Brain microvascular endothelial cell (primary cell): ENCODE data around the gene FKRP.
A peak's percentile ranks its signal among the peaks of the same experiment; 100 is the strongest.

ENCODE experiments used
- DNase-seq: peaks from one replicate; pipeline ENCODE4 v3.0.0-alpha.2; 2020
- H3K27ac ChIP-seq: fragments of 250-450 bp; sonication (Bioruptor Pico); 2 replicates; pipeline ENCODE4 v1.5.1; 2020; ENCODE audit warnings: mild to moderate bottlenecking, moderate library complexity
- H3K27me3 ChIP-seq: fragments of 250-450 bp; sonication (Bioruptor Pico); replicated peaks from 2 replicates; pipeline ENCODE4 v1.5.1; 2020; ENCODE audit warnings: mild to moderate bottlenecking
- H3K36me3 ChIP-seq: fragments of 250-450 bp; sonication (Bioruptor Pico); replicated peaks from 2 replicates; pipeline ENCODE4 v1.5.1; 2020; ENCODE audit warnings: mild to moderate bottlenecking
- H3K4me3 ChIP-seq: 2 replicates; pipeline ENCODE4 v1.5.1; 2011; ENCODE audit warnings: low read depth, mild to moderate bottlenecking, control low read depth, low read length, moderate library complexity
- in situ Hi-C: cut with HindIII; loops from 2 replicates; pipeline ENCODE4 v1.10.0; 2017; ENCODE audit warnings: low sequenced_read_pairs, low pct_ligation_motif_present
- TF ChIP-seq, protein P1 (sequence below): IDR thresholded peaks from 2 replicates; pipeline ENCODE4 v1.5.1; 2011; ENCODE audit warnings: low read depth, mild to moderate bottlenecking, moderate library complexity, low read length, control low read depth, inconsistent platforms; ENCODE audit errors: missing control alignments

Gene FKRP, protein sequence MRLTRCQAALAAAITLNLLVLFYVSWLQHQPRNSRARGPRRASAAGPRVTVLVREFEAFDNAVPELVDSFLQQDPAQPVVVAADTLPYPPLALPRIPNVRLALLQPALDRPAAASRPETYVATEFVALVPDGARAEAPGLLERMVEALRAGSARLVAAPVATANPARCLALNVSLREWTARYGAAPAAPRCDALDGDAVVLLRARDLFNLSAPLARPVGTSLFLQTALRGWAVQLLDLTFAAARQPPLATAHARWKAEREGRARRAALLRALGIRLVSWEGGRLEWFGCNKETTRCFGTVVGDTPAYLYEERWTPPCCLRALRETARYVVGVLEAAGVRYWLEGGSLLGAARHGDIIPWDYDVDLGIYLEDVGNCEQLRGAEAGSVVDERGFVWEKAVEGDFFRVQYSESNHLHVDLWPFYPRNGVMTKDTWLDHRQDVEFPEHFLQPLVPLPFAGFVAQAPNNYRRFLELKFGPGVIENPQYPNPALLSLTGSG

DNA sequence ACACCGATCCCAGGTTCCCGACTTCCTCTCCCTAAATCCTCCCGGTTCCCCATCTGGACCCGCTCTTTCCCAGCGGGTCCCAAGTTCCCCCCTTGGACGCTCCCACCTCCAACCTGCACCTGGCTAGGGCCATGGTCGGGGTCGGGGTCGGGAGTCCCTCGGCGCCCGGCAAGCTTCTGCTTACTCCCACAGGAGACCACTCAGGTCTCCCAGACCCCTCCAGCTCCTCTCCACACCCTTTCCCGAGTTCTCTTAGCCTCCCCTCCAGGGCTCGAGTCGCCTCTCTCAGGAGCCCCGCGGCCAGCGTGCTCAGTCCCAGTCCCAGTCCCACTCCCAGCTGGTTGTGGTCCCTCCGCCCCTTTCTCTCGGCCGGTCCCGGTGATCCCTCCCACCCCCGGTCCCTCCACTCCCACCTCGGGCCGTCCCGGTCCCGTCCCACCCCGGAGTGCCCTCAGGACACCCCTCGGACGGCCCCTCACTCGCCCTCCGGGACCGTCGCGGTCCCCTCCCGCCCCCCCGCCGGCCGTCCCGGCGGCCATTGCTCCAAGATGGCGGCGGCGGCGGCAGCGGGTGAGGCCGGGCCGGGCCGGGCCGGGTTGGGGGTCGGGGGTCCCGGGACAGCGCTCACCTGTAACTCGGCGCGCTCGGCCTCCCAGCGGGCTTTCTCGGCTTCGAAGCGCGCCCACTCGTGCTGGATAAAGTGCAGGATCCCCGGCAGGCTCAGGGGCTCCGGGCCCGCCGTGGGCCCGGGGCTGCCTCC, at the start of gene FKRP:
Gene FKRP, plus strand, starts transcription at position 537 of the 760 bp plus-strand sequence. CDS start 9,394 bp downstream, outside the sequence.
- TF ChIP-seq, protein P1, sequence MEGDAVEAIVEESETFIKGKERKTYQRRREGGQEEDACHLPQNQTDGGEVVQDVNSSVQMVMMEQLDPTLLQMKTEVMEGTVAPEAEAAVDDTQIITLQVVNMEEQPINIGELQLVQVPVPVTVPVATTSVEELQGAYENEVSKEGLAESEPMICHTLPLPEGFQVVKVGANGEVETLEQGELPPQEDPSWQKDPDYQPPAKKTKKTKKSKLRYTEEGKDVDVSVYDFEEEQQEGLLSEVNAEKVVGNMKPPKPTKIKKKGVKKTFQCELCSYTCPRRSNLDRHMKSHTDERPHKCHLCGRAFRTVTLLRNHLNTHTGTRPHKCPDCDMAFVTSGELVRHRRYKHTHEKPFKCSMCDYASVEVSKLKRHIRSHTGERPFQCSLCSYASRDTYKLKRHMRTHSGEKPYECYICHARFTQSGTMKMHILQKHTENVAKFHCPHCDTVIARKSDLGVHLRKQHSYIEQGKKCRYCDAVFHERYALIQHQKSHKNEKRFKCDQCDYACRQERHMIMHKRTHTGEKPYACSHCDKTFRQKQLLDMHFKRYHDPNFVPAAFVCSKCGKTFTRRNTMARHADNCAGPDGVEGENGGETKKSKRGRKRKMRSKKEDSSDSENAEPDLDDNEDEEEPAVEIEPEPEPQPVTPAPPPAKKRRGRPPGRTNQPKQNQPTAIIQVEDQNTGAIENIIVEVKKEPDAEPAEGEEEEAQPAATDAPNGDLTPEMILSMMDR: no peak
- Histone ChIP-seq H3K36me3 (peaks cover 13% of the 10 kb centered on the region), H3K27ac (peak within 1 kb of the TSS; percentile 83), H3K27me3 (no peaks in the 10 kb centered on the region), H3K4me3 (peak within 1 kb of the TSS; percentile 74)
- in situ Hi-C loops: no loop called here
- DNase-seq: no peak

DNA sequence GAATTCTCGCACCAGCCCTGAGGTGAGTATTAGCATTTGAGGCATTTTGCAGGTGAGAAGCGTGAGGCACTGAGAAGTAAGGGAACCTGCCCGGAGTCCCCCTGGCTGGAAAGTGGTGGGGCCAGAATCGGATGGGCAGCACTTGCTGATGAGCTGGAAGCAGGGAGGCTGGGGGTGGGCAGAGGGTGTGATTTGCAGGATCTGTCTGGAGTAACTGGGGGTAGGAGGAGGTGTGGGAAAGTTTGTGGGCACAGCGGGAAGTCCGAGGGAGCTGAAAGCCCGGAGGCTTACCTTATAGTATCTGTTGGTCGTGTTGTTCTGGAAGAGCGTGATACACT, 49.0 kb upstream of the FKRP start:
- peaks cover 79% of the 10 kb centered on the region for H3K36me3 ChIP-seq
- TF ChIP-seq, protein P1: no peak
- H3K4me3 ChIP-seq: no peak overlapping the region
- no peak for DNase-seq
- H3K27me3 ChIP-seq: no peaks in the 10 kb centered on the region
- in situ Hi-C loops: no loop called here
- H3K27ac ChIP-seq: no peak overlapping the region

DNA sequence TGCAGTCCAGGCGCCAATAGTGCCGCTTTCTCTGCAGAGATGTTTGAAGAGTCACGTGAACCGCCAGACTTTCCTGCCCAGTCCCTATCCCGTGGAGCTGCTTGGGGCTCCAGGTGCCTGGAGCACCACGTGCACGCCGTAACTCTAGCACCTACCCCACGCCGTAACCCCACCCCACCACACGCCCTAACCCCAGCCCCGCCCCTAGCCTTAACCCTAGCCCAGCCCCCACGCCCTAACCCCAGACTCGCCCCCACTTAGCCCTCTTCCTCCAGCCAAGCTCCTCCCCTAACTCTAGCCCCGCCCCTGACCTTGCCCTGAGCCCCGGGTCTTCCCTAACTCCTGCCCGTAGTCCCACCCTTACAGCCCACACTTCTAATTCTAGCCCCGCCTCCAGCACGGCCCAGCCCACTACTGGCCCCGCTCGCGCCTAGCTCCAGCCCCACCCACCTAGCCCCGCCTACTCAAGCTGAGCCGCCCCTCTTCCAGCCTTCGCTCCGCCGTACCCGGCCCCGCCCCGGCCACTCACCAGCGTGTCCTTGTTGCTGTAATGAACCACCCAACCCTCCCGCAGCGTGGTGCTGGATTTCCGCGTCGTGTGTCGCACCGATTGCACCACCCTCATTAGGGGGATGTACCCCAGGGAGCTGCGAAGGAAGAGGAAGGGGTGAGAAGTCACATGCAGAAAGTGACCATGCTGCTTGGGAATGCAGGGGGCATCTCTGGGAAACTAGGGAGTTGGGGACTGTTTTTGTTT, 48.5 kb upstream of the FKRP start:
- Histone ChIP-seq H3K36me3 (peaks cover 78% of the 10 kb centered on the region), H3K27ac (no peak overlapping the region), H3K4me3 (peak overlapping the region; percentile 35), H3K27me3 (no peaks in the 10 kb centered on the region)
- in situ Hi-C loops: no loop called here
- TF ChIP-seq, protein P1: no peak
- peak; percentile 73 for DNase-seq

DNA sequence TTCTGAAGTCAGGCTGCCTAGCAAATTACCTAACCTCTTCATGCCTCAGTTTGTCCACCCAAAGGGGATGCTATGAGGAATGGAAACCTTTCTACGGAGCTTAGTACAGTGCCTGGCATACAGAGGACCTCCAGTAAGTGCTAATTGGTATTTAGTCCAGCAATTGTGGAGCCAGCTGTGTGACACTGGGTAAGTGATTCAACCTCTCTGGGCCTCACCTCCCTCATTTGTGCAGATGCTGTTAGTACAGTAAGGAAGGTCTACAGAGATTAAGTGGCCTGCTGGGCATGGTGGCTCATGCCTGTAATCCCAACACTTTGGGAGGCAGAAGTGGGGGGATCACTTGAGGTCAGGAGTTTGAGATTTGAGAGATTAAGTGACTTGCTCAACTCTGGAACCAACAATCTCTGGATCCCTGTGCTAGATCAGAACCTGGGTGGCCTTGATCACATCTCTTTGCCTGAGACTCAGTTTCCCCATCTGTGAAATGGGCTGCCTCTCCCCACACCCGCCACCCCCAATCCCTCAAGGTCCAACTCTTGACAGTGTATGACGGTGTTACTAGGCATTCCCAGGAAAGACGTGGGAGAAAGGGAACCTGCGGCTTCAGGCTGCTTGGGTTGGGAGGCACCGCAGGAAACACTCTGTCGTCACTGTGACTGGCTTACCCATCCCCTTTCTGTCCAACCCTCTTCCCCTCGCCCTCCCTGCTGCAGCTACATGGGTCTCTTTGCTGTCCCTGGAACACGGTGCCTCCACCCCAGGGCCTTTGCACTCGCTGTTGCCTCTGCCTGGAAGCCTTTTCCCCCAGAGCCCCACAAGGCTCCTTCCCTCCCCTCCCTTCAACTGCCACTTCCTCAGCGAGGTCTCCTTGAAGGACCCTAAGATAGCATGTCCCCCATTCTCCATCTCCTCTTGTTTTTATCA, 47.2 kb upstream of the FKRP start:
- no peak overlapping the region for H3K27ac ChIP-seq
- H3K27me3 ChIP-seq: no peaks in the 10 kb centered on the region
- H3K4me3 ChIP-seq: no peak overlapping the region
- no peak for DNase-seq
- in situ Hi-C loops: no loop called here
- H3K36me3 ChIP-seq: peaks cover 76% of the 10 kb centered on the region
- TF ChIP-seq, protein P1: no peak

DNA sequence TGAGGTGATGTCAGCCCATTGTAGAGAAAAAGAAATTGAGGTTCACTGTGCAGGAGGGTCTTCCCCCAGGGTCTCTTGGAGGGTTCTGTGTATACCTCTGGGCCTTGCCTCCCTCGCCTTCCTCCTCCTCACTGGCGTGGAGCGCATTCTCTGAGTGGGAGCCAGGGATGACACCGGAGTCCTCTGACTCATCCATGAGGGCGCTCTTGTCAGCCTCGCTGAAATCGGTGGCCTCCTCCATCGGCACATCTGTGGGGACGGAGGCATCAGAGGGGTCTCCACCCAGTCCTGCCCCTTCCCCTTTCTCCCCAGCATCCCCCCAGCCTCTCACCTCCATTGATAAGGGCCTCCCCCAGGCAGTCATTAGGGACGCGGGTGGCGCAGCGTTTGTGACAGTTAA, 45.2 kb upstream of the FKRP start:
- TF ChIP-seq, protein P1: no peak
- Histone ChIP-seq H3K4me3 (no peak overlapping the region), H3K36me3 (peaks cover 63% of the 10 kb centered on the region), H3K27ac (no peak overlapping the region), H3K27me3 (no peaks in the 10 kb centered on the region)
- no peak for DNase-seq
- in situ Hi-C loops: no loop called here
